ENCODE data around the gene SMARCD2. TPM values are rescaled to one million over a fixed set of nuclear protein-coding genes. Genes with fewer than 3 reads are reported as not detected.

The SMARCD2 gene
- polyA plus RNA-seq, 1 experiment: 80.0 TPM

DNA sequence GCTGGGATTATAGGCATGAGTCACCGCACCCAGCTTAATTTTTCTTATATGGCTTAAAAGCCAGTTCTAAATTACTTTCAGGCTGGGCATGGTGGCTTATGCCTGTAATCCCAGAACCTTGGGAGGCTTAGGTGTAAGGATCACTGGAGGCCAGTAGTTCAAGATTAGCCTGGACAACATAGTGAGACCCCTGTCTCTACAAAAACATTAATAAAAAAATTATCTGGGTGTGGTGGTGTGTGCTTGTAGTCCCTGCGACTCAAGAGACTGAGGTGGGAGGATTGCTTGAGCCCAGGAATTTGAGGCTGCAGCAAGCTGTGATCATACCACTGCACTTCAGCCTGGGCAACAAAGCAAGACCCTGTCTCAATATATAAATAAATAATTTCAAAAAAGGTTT, 10.8 kb upstream of the SMARCD2 start:
- ChIA-PET POLR2A (no interaction called here), CTCF (interaction anchor here (0.7 to 4.7 kb wide), 2 partner anchors 9 to 12 kb away, joined by 4 to 28 read pairs; no protein-coding TSS in a partner anchor)
- TF ChIP-seq CTCF (IDR thresholded peaks at IDR 0.05; ENCODE audit: insufficient read depth, low read depth, low read length): no peak
- DNase-seq (ENCODE audit: low read depth): no peak
- Histone ChIP-seq H3K4me3 (ENCODE audit: low read depth, low read length) (no peak overlapping the region), H3K36me3 (ENCODE audit: control insufficient read depth, insufficient read depth, low read length) (no peaks in the 10 kb centered on the region), H3K27me3 (ENCODE audit: control insufficient read depth, insufficient read depth, low read length) (peaks cover 7% of the 10 kb centered on the region)

DNA sequence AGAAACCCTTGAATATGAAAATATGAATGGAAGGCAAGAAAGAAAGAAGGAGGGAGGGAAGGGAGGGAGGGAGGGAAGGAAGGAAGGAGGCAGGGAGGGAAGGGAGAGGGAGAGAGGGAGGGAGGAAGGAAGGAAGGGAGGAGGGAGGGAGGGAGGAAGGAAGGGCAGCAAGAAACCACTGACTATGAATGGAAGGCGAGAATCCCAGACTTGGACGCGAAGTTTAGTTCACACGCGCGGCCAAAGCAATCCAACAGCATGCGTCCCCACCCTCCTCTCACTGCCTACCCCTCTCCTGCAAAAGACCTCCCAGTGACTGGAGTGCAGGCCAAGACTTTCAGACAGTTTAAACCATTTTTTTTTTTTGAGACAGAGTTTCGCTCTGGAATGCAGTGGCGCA, 7.9 kb upstream of the SMARCD2 start:
- CTCF ChIA-PET: interaction anchor here (1.4 kb wide), 1 partner anchor 15 kb away, joined by 6 read pairs; no protein-coding TSS in a partner anchor

DNA sequence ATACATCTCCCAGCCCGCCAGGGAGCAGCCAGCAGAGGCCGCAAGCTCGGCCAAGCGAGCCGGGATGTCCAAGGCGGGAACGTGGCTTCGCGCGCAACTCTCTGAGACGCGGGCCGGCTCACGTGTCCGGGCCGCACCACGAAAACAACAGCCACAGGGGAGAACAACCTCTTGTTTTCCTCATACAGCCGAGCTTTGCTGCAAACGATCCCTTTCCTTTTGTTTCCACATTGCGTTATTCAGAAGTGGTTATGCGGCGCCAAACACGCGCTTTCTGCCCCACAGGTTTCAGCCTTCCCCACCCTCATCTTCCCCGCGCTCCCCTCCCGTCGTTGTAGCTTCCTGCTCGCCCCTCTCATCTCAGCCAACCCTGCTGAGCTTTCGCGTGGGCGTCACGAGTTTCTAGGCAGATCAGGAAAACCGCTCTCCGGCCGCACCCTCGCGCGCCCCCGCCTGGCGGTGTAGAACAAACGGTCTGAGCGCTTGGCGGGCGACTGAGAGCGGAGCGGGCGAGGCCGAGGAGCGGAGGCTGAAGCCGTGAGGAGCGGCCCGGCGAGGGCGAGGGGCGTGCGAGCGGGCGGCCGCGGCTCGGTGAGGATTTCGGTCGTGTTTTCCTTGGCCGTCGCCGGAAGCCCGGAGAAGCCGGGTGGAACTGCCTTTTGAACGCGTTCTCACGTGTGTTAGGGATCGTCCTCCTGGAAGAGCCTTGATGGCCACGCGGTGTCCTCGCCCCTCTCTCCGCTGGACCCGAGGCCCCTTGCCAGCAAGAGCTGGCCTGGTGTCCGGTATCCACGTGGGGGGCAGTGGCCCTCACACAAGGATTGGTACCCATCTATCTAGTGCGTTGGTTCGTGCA, 6.6 kb upstream of the SMARCD2 start:
- peak; percentile 74 for TF ChIP-seq CTCF (IDR thresholded peaks at IDR 0.05; ENCODE audit: insufficient read depth, low read depth, low read length)
- H3K27me3 ChIP-seq (ENCODE audit: control insufficient read depth, insufficient read depth, low read length): peaks cover 3% of the 10 kb centered on the region
- ChIA-PET CTCF (interaction anchor here (0.6 to 4.0 kb wide), 12 partner anchors 11 to 447 kb away, joined by 3 to 36 read pairs (median 3); no protein-coding TSS in a partner anchor), POLR2A (no interaction called here)
- peak overlapping the region; percentile 32 for H3K4me3 ChIP-seq (ENCODE audit: low read depth, low read length)
- no peak for DNase-seq (ENCODE audit: low read depth)
- no peaks in the 10 kb centered on the region for H3K36me3 ChIP-seq (ENCODE audit: control insufficient read depth, insufficient read depth, low read length)

More for the DNA sequence above, 7.9 kb upstream of the SMARCD2 start:
- H3K27me3 ChIP-seq (ENCODE audit: control insufficient read depth, insufficient read depth, low read length): peaks cover 6% of the 10 kb centered on the region
- no peak for DNase-seq (ENCODE audit: low read depth)
- H3K36me3 ChIP-seq (ENCODE audit: control insufficient read depth, insufficient read depth, low read length): no peaks in the 10 kb centered on the region
- POLR2A ChIA-PET: no interaction called here
- TF ChIP-seq CTCF (IDR thresholded peaks at IDR 0.05; ENCODE audit: insufficient read depth, low read depth, low read length): no peak
- no peak overlapping the region for H3K4me3 ChIP-seq (ENCODE audit: low read depth, low read length)

DNA sequence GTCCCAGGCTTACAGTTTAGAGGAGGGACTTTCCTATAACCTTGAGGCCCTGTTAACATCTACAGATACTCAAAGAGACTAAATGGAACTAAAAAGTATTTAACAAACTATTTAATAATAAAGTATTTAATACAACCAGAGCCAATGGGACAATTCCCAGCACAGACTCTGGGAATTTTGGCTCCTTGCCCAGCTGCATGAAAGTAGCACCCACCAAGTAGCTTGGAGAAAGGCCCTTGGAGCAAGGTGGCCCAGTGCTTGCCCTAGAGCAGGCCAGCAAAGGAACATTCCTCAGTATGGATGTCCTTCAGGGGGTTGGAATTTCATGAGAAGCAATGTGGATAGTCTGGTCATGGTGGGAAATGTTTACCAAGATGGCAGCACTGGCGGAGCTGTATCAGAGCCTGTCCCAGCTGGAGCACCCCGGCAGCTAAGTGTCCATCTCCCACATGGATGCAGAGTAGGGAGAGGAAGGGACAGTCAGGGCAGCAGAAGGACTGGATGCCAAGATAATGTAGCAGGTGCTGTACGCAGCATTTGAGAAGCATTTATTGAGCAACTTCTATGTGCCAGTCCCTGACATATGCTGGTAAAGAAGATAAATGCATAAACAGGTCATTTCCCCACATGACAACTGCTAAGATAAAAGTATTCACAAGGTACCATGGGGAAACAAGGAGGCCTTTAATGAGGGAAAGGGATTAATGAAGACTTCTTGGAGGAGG, 5.2 kb upstream of the SMARCD2 start:
- no peak overlapping the region for H3K4me3 ChIP-seq (ENCODE audit: low read depth, low read length)
- no peak for DNase-seq (ENCODE audit: low read depth)
- peaks cover 2% of the 10 kb centered on the region for H3K27me3 ChIP-seq (ENCODE audit: control insufficient read depth, insufficient read depth, low read length)
- no peak for TF ChIP-seq CTCF (IDR thresholded peaks at IDR 0.05; ENCODE audit: insufficient read depth, low read depth, low read length)
- H3K36me3 ChIP-seq (ENCODE audit: control insufficient read depth, insufficient read depth, low read length): no peaks in the 10 kb centered on the region
- ChIA-PET CTCF (interaction anchor here (1.0 to 4.0 kb wide), 4 partner anchors 7 to 41 kb away, joined by 3 to 36 read pairs (median 17); no protein-coding TSS in a partner anchor), POLR2A (no interaction called here)

DNA sequence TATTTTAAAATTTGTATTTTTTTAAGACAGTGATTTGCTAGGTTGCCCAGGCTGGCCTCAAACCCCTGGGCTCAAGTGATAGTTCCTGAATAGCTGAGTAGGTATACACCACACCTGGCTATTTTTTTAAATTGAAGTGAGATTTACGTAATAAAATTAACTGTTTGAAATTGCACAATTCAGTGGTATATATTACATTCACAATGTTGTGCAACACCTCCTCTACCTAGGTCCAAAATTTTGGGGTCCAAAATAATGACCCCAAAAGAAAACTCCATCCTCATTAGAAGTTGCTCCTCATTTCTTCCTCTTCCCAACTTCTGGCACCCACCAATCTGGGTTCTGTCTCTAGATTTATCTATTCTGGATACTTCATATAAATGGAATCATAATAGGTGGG, 3.0 kb upstream of the SMARCD2 start:
- Histone ChIP-seq H3K4me3 (ENCODE audit: low read depth, low read length) (no peak overlapping the region), H3K27me3 (ENCODE audit: control insufficient read depth, insufficient read depth, low read length) (no peaks in the 10 kb centered on the region), H3K36me3 (ENCODE audit: control insufficient read depth, insufficient read depth, low read length) (no peaks in the 10 kb centered on the region)
- no peak for TF ChIP-seq CTCF (IDR thresholded peaks at IDR 0.05; ENCODE audit: insufficient read depth, low read depth, low read length)
- CTCF ChIA-PET: interaction anchor here (1.1 kb wide), 1 partner anchor 24 kb away, joined by 3 read pairs; no protein-coding TSS in a partner anchor
- POLR2A ChIA-PET: no interaction called here
- no peak for DNase-seq (ENCODE audit: low read depth)

All from BJ (cell line).